ENCODE data around the gene ILRUN. TPM values are rescaled to one million over a fixed set of nuclear protein-coding genes. Genes with fewer than 3 reads are reported as not detected.

Gene ILRUN
- total and polyA plus RNA-seq, 9 of the 15 experiments (the other 6 are each of a cell fraction or from before 2014, with no cell fraction given) = 24.9 to 78.9 (median 53.4) TPM

- TF ChIP-seq, protein P1, sequence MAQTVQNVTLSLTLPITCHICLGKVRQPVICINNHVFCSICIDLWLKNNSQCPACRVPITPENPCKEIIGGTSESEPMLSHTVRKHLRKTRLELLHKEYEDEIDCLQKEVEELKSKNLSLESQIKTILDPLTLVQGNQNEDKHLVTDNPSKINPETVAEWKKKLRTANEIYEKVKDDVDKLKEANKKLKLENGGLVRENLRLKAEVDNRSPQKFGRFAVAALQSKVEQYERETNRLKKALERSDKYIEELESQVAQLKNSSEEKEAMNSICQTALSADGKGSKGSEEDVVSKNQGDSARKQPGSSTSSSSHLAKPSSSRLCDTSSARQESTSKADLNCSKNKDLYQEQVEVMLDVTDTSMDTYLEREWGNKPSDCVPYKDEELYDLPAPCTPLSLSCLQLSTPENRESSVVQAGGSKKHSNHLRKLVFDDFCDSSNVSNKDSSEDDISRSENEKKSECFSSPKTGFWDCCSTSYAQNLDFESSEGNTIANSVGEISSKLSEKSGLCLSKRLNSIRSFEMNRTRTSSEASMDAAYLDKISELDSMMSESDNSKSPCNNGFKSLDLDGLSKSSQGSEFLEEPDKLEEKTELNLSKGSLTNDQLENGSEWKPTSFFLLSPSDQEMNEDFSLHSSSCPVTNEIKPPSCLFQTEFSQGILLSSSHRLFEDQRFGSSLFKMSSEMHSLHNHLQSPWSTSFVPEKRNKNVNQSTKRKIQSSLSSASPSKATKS (CRISPR knock-in tag; IDR thresholded peaks at IDR 0.05) = no peak
- TF ChIP-seq RUNX1 (IDR thresholded peaks at IDR 0.05; ENCODE audit: low read depth) (no peak), ZNF584 (CRISPR knock-in tag; IDR thresholded peaks at IDR 0.05; ENCODE audit: low read depth) (no peak), HMBOX1 (IDR thresholded peaks at IDR 0.05) (no peak), TEAD4 (IDR thresholded peaks at IDR 0.05; ENCODE audit: low read length) (no peak), TEAD4 (CRISPR knock-in tag; IDR thresholded peaks at IDR 0.05; ENCODE audit: borderline replicate concordance) (no peak), EHMT2 (IDR thresholded peaks at IDR 0.05) (no peak), RCOR1 (IDR thresholded peaks at IDR 0.05; ENCODE audit: borderline replicate concordance in 1 of 2, low read depth in 2 of 2, low read length in 2 of 2) (no peak), ADNP (tag; IDR thresholded peaks at IDR 0.05) (peak; percentile 65), ZNF586 (CRISPR knock-in tag; conservative IDR thresholded peaks at IDR 0.05) (no peak), KDM1A (IDR thresholded peaks at IDR 0.05) (0 out of 4 replicates have a peak, but pooled peaks of 1 of the 2 experiments have one; percentile 2), ZFP36 (IDR thresholded peaks at IDR 0.05; ENCODE audit: low read depth, low read length, partially characterized antibody) (peak; percentile 79), RERE (CRISPR knock-in tag; IDR thresholded peaks at IDR 0.05; ENCODE audit: borderline replicate concordance) (no peak)
These were observed 22.3 kb downstream of the ILRUN start (continued) for GRCh38 chr6:34674268-34674639.

Measured in K562 (cell line).